Lower lobe of right lung (tissue), 2 donors: Measurements from ENCODE around the gene TSPAN5. TPM values are rescaled to one million over a fixed set of nuclear protein-coding genes. Genes with fewer than 3 reads are reported as not detected.

Experiments used
- ATAC-seq, 2 donors: fragments of 200-7000 bp; cut with Tn5 transposase; one replicate each; pipeline ENCODE4 v1.9.1; 2020 to 2022; ENCODE audit warnings: mild to moderate bottlenecking in 2 of 2, moderate library complexity in 2 of 2
- DNase-seq: peaks from one replicate; pipeline ENCODE4 v3.0.0-alpha.2; 2020
- H3K27ac ChIP-seq: fragments of 200-600 bp; one replicate; pipeline ENCODE4 v1.8.0; 2022
- H3K27me3 ChIP-seq: fragments of 200-600 bp; one replicate; pipeline ENCODE4 v1.8.0; 2022; ENCODE audit warnings: low read depth
- H3K36me3 ChIP-seq: fragments of 200-600 bp; one replicate; pipeline ENCODE4 v1.8.0; 2022; ENCODE audit warnings: mild to moderate bottlenecking
- H3K4me1 ChIP-seq: fragments of 200-600 bp; one replicate; pipeline ENCODE4 v1.8.0; 2022
- H3K4me3 ChIP-seq: fragments of 200-600 bp; one replicate; pipeline ENCODE4 v1.8.0; 2022; ENCODE audit warnings: mild to moderate bottlenecking
- H3K9me3 ChIP-seq: fragments of 200-600 bp; one replicate; pipeline ENCODE4 v1.8.0; 2022
- intact Hi-C: fragments of 100-400 bp; cut with DNase I; formaldehyde crosslinking; loops from one replicate; pipeline ENCODE4 v1.11.0; 2022
- total RNA-seq: library from RNA; stranded (reverse); fragmentation: NEBNext Ultra II Directional; extraction: Animal tissue kit (Norgen Biotek cat#: 25700); gene quantifications from one replicate; pipeline ENCODE4 v1.2.1, GENCODE V29; 2021
- TF ChIP-seq, protein P1 (sequence below): fragments of 200-600 bp; IDR thresholded peaks from one replicate; pipeline ENCODE4 v1.8.0; 2022; ENCODE audit warnings: antibody characterized with exemption, mild to moderate bottlenecking
- donor health status: DM: no; HTN: yes; CAD: no; lungs with severe emphysema.

The TSPAN5 gene
- total RNA-seq, 1 donor from 2014 or later = 5.7 TPM

DNA sequence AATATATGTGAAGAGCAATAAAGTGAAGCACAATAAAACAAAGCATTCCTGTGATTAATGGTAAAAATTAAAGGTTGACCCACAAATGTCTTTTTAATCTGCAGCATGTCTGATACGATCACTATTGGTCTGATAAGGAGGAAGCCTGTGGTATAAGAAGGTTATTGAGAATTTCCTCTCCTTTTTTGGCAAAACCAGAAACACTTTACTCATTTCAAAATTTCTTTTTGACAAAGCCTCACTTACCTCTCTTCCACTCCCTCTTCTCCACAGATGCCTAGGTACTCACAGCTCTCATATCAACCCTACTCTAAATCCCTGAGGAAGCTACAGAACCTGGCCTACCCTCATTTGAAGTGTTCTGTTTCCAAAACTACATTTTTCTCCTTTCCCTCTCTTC lies 56.1 kb downstream of the TSPAN5 start:
- Histone ChIP-seq H3K9me3 (peaks cover 9% of the 10 kb centered on the region), H3K27me3 (no peaks in the 10 kb centered on the region), H3K4me1 (no peaks in the 10 kb centered on the region), H3K36me3 (no peaks in the 10 kb centered on the region), H3K4me3 (no peak overlapping the region), H3K27ac (no peak overlapping the region)
- ATAC-seq (no peak), DNase-seq (no peak)
- intact Hi-C loops = no loop called here
- TF ChIP-seq, protein P1, sequence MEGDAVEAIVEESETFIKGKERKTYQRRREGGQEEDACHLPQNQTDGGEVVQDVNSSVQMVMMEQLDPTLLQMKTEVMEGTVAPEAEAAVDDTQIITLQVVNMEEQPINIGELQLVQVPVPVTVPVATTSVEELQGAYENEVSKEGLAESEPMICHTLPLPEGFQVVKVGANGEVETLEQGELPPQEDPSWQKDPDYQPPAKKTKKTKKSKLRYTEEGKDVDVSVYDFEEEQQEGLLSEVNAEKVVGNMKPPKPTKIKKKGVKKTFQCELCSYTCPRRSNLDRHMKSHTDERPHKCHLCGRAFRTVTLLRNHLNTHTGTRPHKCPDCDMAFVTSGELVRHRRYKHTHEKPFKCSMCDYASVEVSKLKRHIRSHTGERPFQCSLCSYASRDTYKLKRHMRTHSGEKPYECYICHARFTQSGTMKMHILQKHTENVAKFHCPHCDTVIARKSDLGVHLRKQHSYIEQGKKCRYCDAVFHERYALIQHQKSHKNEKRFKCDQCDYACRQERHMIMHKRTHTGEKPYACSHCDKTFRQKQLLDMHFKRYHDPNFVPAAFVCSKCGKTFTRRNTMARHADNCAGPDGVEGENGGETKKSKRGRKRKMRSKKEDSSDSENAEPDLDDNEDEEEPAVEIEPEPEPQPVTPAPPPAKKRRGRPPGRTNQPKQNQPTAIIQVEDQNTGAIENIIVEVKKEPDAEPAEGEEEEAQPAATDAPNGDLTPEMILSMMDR = no peak

GRCh38 chr4:98601708-98602107 lies 56.7 kb downstream of the TSPAN5 start:
- Histone ChIP-seq H3K27me3 (no peaks in the 10 kb centered on the region), H3K36me3 (no peaks in the 10 kb centered on the region)
- TF ChIP-seq, protein P1 = no peak

GRCh38 chr4:98599617-98600205 lies 58.7 kb downstream of the TSPAN5 start:
- TF ChIP-seq, protein P1 = no peak
- no peaks in the 10 kb centered on the region for H3K4me1 ChIP-seq
- H3K9me3 ChIP-seq = peaks cover 9% of the 10 kb centered on the region
- intact Hi-C loops = no loop called here
- no peak overlapping the region for H3K27ac ChIP-seq
- H3K4me3 ChIP-seq = no peak overlapping the region
- H3K27me3 ChIP-seq = no peaks in the 10 kb centered on the region
- ATAC-seq (no peak), DNase-seq (no peak)
- H3K36me3 ChIP-seq = no peaks in the 10 kb centered on the region

More at GRCh38 chr4:98601708-98602107, 56.7 kb downstream of the TSPAN5 start:
- Histone ChIP-seq H3K4me3 (no peak overlapping the region), H3K27ac (no peak overlapping the region), H3K4me1 (no peaks in the 10 kb centered on the region), H3K9me3 (peaks cover 9% of the 10 kb centered on the region)
- no peak for DNase-seq
- intact Hi-C loops = no loop called here
- ATAC-seq = no peak

DNA sequence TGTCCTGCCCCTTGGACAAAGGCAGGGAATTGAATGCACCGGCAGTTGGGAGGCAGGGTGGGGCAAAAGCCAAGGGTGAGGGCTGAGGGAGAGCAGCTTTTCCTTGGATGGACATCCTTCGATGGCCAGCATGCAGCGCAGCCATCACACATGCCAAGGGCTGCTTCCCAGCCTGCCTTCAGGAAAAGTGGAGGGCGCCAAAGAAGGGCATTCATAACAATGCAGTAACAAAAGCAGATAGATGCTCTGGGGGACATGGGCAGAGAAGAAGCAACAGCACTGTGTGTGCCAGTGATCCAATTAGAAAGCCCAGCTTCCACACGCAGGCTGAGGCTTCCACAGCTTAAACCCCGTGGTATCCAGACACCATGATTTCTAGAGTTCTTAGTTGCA lies 71.5 kb downstream of the TSPAN5 start:
- H3K27ac ChIP-seq = no peak overlapping the region
- no peaks in the 10 kb centered on the region for H3K27me3 ChIP-seq
- DNase-seq = no peak
- no peak for ATAC-seq
- intact Hi-C loops = no loop called here
- no peaks in the 10 kb centered on the region for H3K4me1 ChIP-seq
- H3K36me3 ChIP-seq = no peaks in the 10 kb centered on the region
- TF ChIP-seq, protein P1 = no peak
- no peaks in the 10 kb centered on the region for H3K9me3 ChIP-seq
- no peak overlapping the region for H3K4me3 ChIP-seq

- H3K27me3 ChIP-seq = no peaks in the 10 kb centered on the region
- DNase-seq (no peak), ATAC-seq (no peak)
- H3K36me3 ChIP-seq = no peaks in the 10 kb centered on the region
- TF ChIP-seq, protein P1 = no peak
- H3K4me1 ChIP-seq = no peaks in the 10 kb centered on the region
- intact Hi-C loops = no loop called here
- no peak overlapping the region for H3K4me3 ChIP-seq
- H3K27ac ChIP-seq = no peak overlapping the region
- H3K9me3 ChIP-seq = no peaks in the 10 kb centered on the region
Observed at GRCh38 chr4:98586291-98586961, 72.0 kb downstream of the TSPAN5 start.
